Parathyroid adenoma (tissue), 2 donors: ENCODE measurements around the gene SARM1.

Experiments used
- H2AFZ ChIP-seq: fragments of 300-600 bp; sonication (generic); one replicate; pipeline ENCODE4 v1.7.0; 2017; ENCODE audit warnings: antibody characterized with exemption, mild to moderate bottlenecking
- H3K27ac ChIP-seq: fragments of 300-600 bp; sonication (generic); one replicate; pipeline ENCODE4 v1.7.0; 2017
- H3K27me3 ChIP-seq: fragments of 300-600 bp; sonication (generic); one replicate; pipeline ENCODE4 v1.7.0; 2017; ENCODE audit warnings: low read length; ENCODE audit not compliant: control insufficient read depth, insufficient read depth
- H3K36me3 ChIP-seq: fragments of 300-600 bp; sonication (generic); one replicate; pipeline ENCODE4 v1.7.0; 2017; ENCODE audit warnings: low read length; ENCODE audit not compliant: control insufficient read depth, insufficient read depth
- H3K4me1 ChIP-seq: fragments of 300-600 bp; sonication (generic); one replicate; pipeline ENCODE4 v1.7.0; 2017; ENCODE audit warnings: control low read depth
- H3K4me2 ChIP-seq: fragments of 300-600 bp; sonication (generic); one replicate; pipeline ENCODE4 v1.7.0; 2017; ENCODE audit warnings: low read length
- H3K4me3 ChIP-seq: fragments of 300-600 bp; sonication (generic); one replicate; pipeline ENCODE4 v1.7.0; 2017; ENCODE audit warnings: low read depth, low read length
- H3K79me2 ChIP-seq: fragments of 300-600 bp; sonication (generic); one replicate; pipeline ENCODE4 v1.7.0; 2017; ENCODE audit warnings: control low read depth
- H3K9ac ChIP-seq: fragments of 300-600 bp; sonication (generic); one replicate; pipeline ENCODE4 v1.7.0; 2017; ENCODE audit warnings: mild to moderate bottlenecking
- H3K9me3 ChIP-seq: fragments of 300-600 bp; sonication (generic); one replicate; pipeline ENCODE4 v1.7.0; 2017; ENCODE audit warnings: low read length; ENCODE audit not compliant: control insufficient read depth
- CTCF ChIP-seq: fragments of 300-600 bp; sonication (generic); IDR thresholded peaks from one replicate; pipeline ENCODE4 v1.7.0; 2017; ENCODE audit warnings: antibody characterized with exemption, mild to moderate bottlenecking
- donor health status: primary hyperparathyroidism.

SARM1 gene

GRCh38 chr17:28449859-28450258 lies 78.4 kb downstream of the SARM1 start:
- H3K4me3 ChIP-seq, result no peak overlapping the region
- no peaks in the 10 kb centered on the region for H3K9me3 ChIP-seq
- H3K27me3 ChIP-seq, result no peaks in the 10 kb centered on the region
- no peak overlapping the region for H3K27ac ChIP-seq
- no peaks in the 10 kb centered on the region for H3K4me1 ChIP-seq
- H3K79me2 ChIP-seq, result no peaks in the 10 kb centered on the region
- no peaks in the 10 kb centered on the region for H3K36me3 ChIP-seq
- TF ChIP-seq CTCF, result no peak
- no peak overlapping the region for H3K9ac ChIP-seq
- H2AFZ ChIP-seq, result no peak overlapping the region
- no peak overlapping the region for H3K4me2 ChIP-seq
